Stimulated activated memory B cell treated with anti-CD40 and anti-IgM and Interleukin-4, amounts not matched to agents 10 μg/mL and 1 μg/mL and 100 μg/mL, for 72 hours (primary cell): ENCODE results near the gene PARS2.

Experiments used
- ATAC-seq: fragments of 150-1000 bp; cut with Tn5 transposase; 2 replicates; pipeline ENCODE4 v1.10.0; 2021
- H3K27ac Mint-ChIP-seq: one replicate; pipeline ENCODE4 v1.8.0; 2022; ENCODE audit warnings: mild to moderate bottlenecking, mixed read lengths
- H3K27me3 Mint-ChIP-seq: one replicate; pipeline ENCODE4 v1.8.0; 2022; ENCODE audit warnings: mixed read lengths
- H3K36me3 Mint-ChIP-seq: one replicate; pipeline ENCODE4 v1.8.0; 2022; ENCODE audit warnings: mixed read lengths
- H3K4me1 Mint-ChIP-seq: one replicate; pipeline ENCODE4 v1.8.0; 2022; ENCODE audit warnings: mixed read lengths
- H3K4me3 Mint-ChIP-seq: one replicate; pipeline ENCODE4 v1.8.0; 2022; ENCODE audit warnings: mild to moderate bottlenecking, moderate library complexity, mixed read lengths
- H3K9me3 Mint-ChIP-seq: one replicate; pipeline ENCODE4 v1.8.0; 2022; ENCODE audit warnings: mixed read lengths

Gene PARS2

GRCh38 chr1:54764922-54765561 lies 719 bp upstream of the PARS2 start:
- ATAC-seq, result peak; percentile 14
- Mint-ChIP-seq H3K4me3 (peak overlapping the region; percentile 90), H3K27ac (peak overlapping the region; percentile 89), H3K4me1 (peaks cover 35% of the 10 kb centered on the region), H3K9me3 (no peaks in the 10 kb centered on the region), H3K27me3 (no peaks in the 10 kb centered on the region), H3K36me3 (no peaks in the 10 kb centered on the region)

GRCh38 chr1:54763816-54764132 lies 549 bp downstream of the PARS2 start:
- peaks cover 7% of the 10 kb centered on the region for H3K36me3 Mint-ChIP-seq
- H3K4me3 Mint-ChIP-seq, result peak overlapping the region; percentile 90
- peak overlapping the region; percentile 89 for H3K27ac Mint-ChIP-seq
- ATAC-seq, result no peak
- peaks cover 37% of the 10 kb centered on the region for H3K4me1 Mint-ChIP-seq
- H3K9me3 Mint-ChIP-seq, result no peaks in the 10 kb centered on the region
- no peaks in the 10 kb centered on the region for H3K27me3 Mint-ChIP-seq

GRCh38 chr1:54758678-54759348 lies 5.5 kb downstream of the PARS2 start:
- H3K27me3 Mint-ChIP-seq, result no peaks in the 10 kb centered on the region

GRCh38 chr1:54757833-54758232 lies 6.5 kb downstream of the PARS2 start:
- Mint-ChIP-seq H3K27me3 (no peaks in the 10 kb centered on the region), H3K4me1 (peaks cover 15% of the 10 kb centered on the region), H3K36me3 (peaks cover 33% of the 10 kb centered on the region), H3K9me3 (no peaks in the 10 kb centered on the region), H3K27ac (no peak overlapping the region), H3K4me3 (no peak overlapping the region)
- no peak for ATAC-seq

More at GRCh38 chr1:54758678-54759348, 5.5 kb downstream of the PARS2 start:
- peaks cover 21% of the 10 kb centered on the region for H3K4me1 Mint-ChIP-seq
- peaks cover 33% of the 10 kb centered on the region for H3K36me3 Mint-ChIP-seq
- no peak for ATAC-seq
- no peaks in the 10 kb centered on the region for H3K9me3 Mint-ChIP-seq
- H3K4me3 Mint-ChIP-seq, result no peak overlapping the region
- no peak overlapping the region for H3K27ac Mint-ChIP-seq

GRCh38 chr1:54754486-54755285 lies 9.6 kb downstream of the PARS2 start:
- Mint-ChIP-seq H3K9me3 (no peaks in the 10 kb centered on the region), H3K27me3 (no peaks in the 10 kb centered on the region), H3K4me1 (no peaks in the 10 kb centered on the region), H3K27ac (no peak overlapping the region), H3K4me3 (no peak overlapping the region), H3K36me3 (peaks cover 33% of the 10 kb centered on the region)
- peak; percentile 6 for ATAC-seq

- Mint-ChIP-seq H3K4me1 (no peaks in the 10 kb centered on the region), H3K27ac (no peak overlapping the region), H3K9me3 (no peaks in the 10 kb centered on the region), H3K4me3 (no peak overlapping the region), H3K27me3 (no peaks in the 10 kb centered on the region), H3K36me3 (peaks cover 28% of the 10 kb centered on the region)
- peak; percentile 16 for ATAC-seq
These were observed 10.3 kb downstream of the PARS2 start for GRCh38 chr1:54754045-54754444.

GRCh38 chr1:54751426-54751825 lies 12.9 kb downstream of the PARS2 start:
- no peak for ATAC-seq
- Mint-ChIP-seq H3K4me3 (no peak overlapping the region), H3K27me3 (no peaks in the 10 kb centered on the region), H3K9me3 (no peaks in the 10 kb centered on the region), H3K27ac (no peak overlapping the region), H3K4me1 (no peaks in the 10 kb centered on the region), H3K36me3 (peaks cover 2% of the 10 kb centered on the region)

GRCh38 chr1:54750596-54750995 lies 13.7 kb downstream of the PARS2 start:
- Mint-ChIP-seq H3K27me3 (no peaks in the 10 kb centered on the region), H3K36me3 (no peaks in the 10 kb centered on the region), H3K27ac (no peak overlapping the region), H3K4me3 (no peak overlapping the region), H3K9me3 (no peaks in the 10 kb centered on the region), H3K4me1 (no peaks in the 10 kb centered on the region)
- no peak for ATAC-seq

GRCh38 chr1:54748094-54748835 lies 16.1 kb downstream of the PARS2 start:
- Mint-ChIP-seq H3K4me3 (no peak overlapping the region), H3K36me3 (peaks cover 10% of the 10 kb centered on the region), H3K27me3 (no peaks in the 10 kb centered on the region), H3K27ac (no peak overlapping the region), H3K4me1 (no peaks in the 10 kb centered on the region), H3K9me3 (no peaks in the 10 kb centered on the region)
- ATAC-seq, result no peak

GRCh38 chr1:54745864-54746263 lies 18.5 kb downstream of the PARS2 start:
- Mint-ChIP-seq H3K36me3 (peaks cover 28% of the 10 kb centered on the region), H3K4me3 (no peak overlapping the region), H3K9me3 (no peaks in the 10 kb centered on the region), H3K27me3 (no peaks in the 10 kb centered on the region), H3K27ac (no peak overlapping the region), H3K4me1 (no peaks in the 10 kb centered on the region)
- no peak for ATAC-seq

GRCh38 chr1:54745274-54745673 lies 19.0 kb downstream of the PARS2 start:
- Mint-ChIP-seq H3K36me3 (peaks cover 29% of the 10 kb centered on the region), H3K27me3 (no peaks in the 10 kb centered on the region), H3K27ac (no peak overlapping the region), H3K9me3 (no peaks in the 10 kb centered on the region), H3K4me3 (no peak overlapping the region), H3K4me1 (no peaks in the 10 kb centered on the region)
- ATAC-seq, result no peak

- ATAC-seq, result no peak
- no peaks in the 10 kb centered on the region for H3K4me1 Mint-ChIP-seq
- H3K36me3 Mint-ChIP-seq, result peaks cover 35% of the 10 kb centered on the region
- H3K27me3 Mint-ChIP-seq, result no peaks in the 10 kb centered on the region
- no peak overlapping the region for H3K4me3 Mint-ChIP-seq
- no peak overlapping the region for H3K27ac Mint-ChIP-seq
- H3K9me3 Mint-ChIP-seq, result no peaks in the 10 kb centered on the region
These were observed 19.6 kb downstream of the PARS2 start for GRCh38 chr1:54744696-54745095.

- no peak for ATAC-seq
- Mint-ChIP-seq H3K4me1 (no peaks in the 10 kb centered on the region), H3K4me3 (no peak overlapping the region), H3K9me3 (no peaks in the 10 kb centered on the region), H3K27me3 (no peaks in the 10 kb centered on the region), H3K27ac (no peak overlapping the region), H3K36me3 (peaks cover 44% of the 10 kb centered on the region)
These were observed 20.7 kb downstream of the PARS2 start for GRCh38 chr1:54743416-54744226.

GRCh38 chr1:54742282-54742681 lies 22.0 kb downstream of the PARS2 start:
- Mint-ChIP-seq H3K36me3 (peaks cover 57% of the 10 kb centered on the region), H3K27me3 (no peaks in the 10 kb centered on the region), H3K27ac (no peak overlapping the region), H3K4me3 (no peak overlapping the region), H3K4me1 (no peaks in the 10 kb centered on the region), H3K9me3 (no peaks in the 10 kb centered on the region)
- ATAC-seq, result no peak
